Aorta (tissue), 5 donors: ENCODE results near the gene SYPL2. TPM values are rescaled to one million over a fixed set of nuclear protein-coding genes. Genes with fewer than 3 reads are reported as not detected.

Experiments used
- ATAC-seq: fragments of 200-7000 bp; cut with Tn5 transposase; one replicate; pipeline ENCODE4 v1.9.1; 2022; ENCODE audit warnings: moderate library complexity; ENCODE audit not compliant: low FRiP score
- DNase-seq, 2 donors: peaks; one replicate each; pipeline ENCODE4 v3.0.0-alpha.2; 2020
- H3K27ac ChIP-seq, 2 donors: one replicate each; pipeline ENCODE4 v1.5.1; 2013; ENCODE audit warnings: low read length in 2 of 2, mild to moderate bottlenecking in 2 of 2, moderate library complexity in 2 of 2, control low read depth in 1 of 2, inconsistent platforms in 1 of 2, low read depth in 1 of 2
- H3K27me3 ChIP-seq, 2 donors: one replicate each; pipeline ENCODE4 v1.6.1; 2013; ENCODE audit warnings: control low read depth in 1 of 2, low read length in 1 of 2, mild to moderate bottlenecking in 1 of 2, moderate library complexity in 1 of 2; ENCODE audit not compliant: insufficient read depth in 2 of 2, control insufficient read depth in 1 of 2
- H3K36me3 ChIP-seq, 2 donors: one replicate each; pipeline ENCODE4 v1.6.1; 2013; ENCODE audit warnings: control low read depth in 1 of 2, low read length in 1 of 2, mild to moderate bottlenecking in 1 of 2; ENCODE audit not compliant: insufficient read depth in 2 of 2, control insufficient read depth in 1 of 2
- H3K4me1 ChIP-seq, 2 donors: one replicate each; pipeline ENCODE4 v1.6.1; 2013; ENCODE audit warnings: low read length in 2 of 2, control low read depth in 1 of 2, mild to moderate bottlenecking in 1 of 2, moderate library complexity in 1 of 2; ENCODE audit not compliant: insufficient read depth in 2 of 2, control insufficient read depth in 1 of 2
- H3K4me3 ChIP-seq, 2 donors: one replicate each; pipeline ENCODE4 v1.5.1; 2013; ENCODE audit warnings: low read length in 2 of 2, control low read depth in 1 of 2, mild to moderate bottlenecking in 1 of 2
- H3K9me3 ChIP-seq: one replicate; pipeline ENCODE4 v1.6.1; 2013; ENCODE audit warnings: mild to moderate bottlenecking, low read length; ENCODE audit not compliant: control insufficient read depth
- WGBS, 2 donors: extraction: QIAGEN DNeasy Blood & Tissue Kit; methylation state at CpG; one replicate each; pipeline ENCODE4 v1.1.7; 2013; 5-methylcytosine and 5-hydroxymethylcytosine counted together
- intact Hi-C, 2 donors: fragments of 100-400 bp; cut with DNase I; formaldehyde crosslinking; loops; one replicate each; pipeline versions ENCODE4 v1.14.2 to v1.15.0; 2022
- polyA plus RNA-seq, 2 donors: library from polyadenylated mRNA; stranded (reverse); fragments of 200-250 nt; gene quantifications; one replicate each; pipeline ENCODE4 v1.2.3, GENCODE V29; 2013
- total RNA-seq, 2 donors: library from RNA; stranded (reverse); fragmentation: NEBNext Ultra II Directional; extraction: Animal tissue kit (Norgen Biotek cat#: 25700); gene quantifications; one replicate each; pipeline ENCODE4 v1.2.1, GENCODE V29; 2021
- donor health status: healthy with polysubstance abuse.
- donor health status: Bipolar disorder and iron deficiency.
- donor health status: DM: no; HTN: no; CAD: no.
- donor health status: DM: no; HTN: no; CAD: no.
- donor health status: DM: yes; HTN: yes; CAD: no.

The SYPL2 gene
- total and polyA plus RNA-seq, 4 donors: 1.4 to 6.2 (median 4.4) TPM

DNA sequence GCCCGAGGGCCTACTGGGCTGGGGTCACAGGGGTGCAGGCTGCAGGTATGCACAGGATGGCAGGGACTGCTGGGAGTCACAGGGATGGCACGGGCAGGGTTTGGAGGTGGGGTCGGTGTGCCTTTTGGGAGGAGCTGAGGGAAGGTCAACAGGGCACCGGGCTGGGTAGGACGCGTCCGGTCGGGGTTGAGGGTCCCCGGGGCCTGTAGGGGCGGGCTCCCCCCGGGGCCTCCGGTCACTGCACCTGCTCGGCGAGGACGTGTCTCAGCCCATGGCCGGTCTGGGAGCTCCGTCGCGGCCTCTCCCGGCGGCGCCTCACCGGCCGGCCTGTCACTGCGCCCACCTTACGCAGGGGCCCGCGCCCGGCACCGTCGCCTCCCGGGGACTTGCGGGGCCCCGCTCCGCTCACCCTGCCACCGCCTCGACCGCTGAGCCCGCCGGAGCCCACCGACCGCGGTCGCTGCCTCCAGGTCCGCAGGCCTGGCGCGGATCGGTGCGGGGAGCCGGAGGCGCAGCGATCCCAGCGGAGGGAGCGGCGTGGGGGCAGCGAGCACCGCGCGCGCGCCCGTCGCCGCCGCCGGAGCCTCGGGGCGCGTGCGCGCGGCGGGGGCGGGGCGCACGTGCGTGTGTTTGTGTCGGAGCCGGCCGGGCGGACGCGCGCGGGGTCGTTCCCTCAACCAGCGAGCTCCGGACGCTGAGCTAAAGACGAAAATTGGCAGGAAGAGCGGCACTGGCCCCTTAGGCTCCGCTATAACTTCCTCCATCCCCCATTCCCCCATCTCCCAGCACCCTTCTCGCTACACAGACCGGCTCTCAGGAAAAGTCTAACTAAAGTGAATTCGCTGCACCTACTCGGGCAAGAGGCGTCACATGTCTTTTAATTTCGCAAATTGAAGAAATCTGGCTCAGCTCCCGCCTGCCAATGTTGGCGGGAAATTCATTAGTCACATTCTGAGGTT, 43.1 kb downstream of the SYPL2 start, which contains the start of gene AMIGO1:
Gene AMIGO1 (minus strand): TSS at position 552 of the 959 bp plus-strand sequence. CDS start 815 bp downstream, outside the sequence.
- no peaks in the 10 kb centered on the region for H3K27me3 ChIP-seq
- no peaks in the 10 kb centered on the region for H3K9me3 ChIP-seq
- no peaks in the 10 kb centered on the region for H3K4me1 ChIP-seq
- peak within 1 kb of the TSS; percentile 72 to 85 for H3K4me3 ChIP-seq
- 0 to 1% methylated on average over 52 to 100 of the region's 100 CpGs for WGBS, 2 donors
- DNase-seq: peak; percentile 65 to 90
- ATAC-seq: peak; percentile 72
- H3K27ac ChIP-seq: no peak within 1 kb of the TSS
- no peaks in the 10 kb centered on the region for H3K36me3 ChIP-seq
- intact Hi-C loops: no loop called here

DNA sequence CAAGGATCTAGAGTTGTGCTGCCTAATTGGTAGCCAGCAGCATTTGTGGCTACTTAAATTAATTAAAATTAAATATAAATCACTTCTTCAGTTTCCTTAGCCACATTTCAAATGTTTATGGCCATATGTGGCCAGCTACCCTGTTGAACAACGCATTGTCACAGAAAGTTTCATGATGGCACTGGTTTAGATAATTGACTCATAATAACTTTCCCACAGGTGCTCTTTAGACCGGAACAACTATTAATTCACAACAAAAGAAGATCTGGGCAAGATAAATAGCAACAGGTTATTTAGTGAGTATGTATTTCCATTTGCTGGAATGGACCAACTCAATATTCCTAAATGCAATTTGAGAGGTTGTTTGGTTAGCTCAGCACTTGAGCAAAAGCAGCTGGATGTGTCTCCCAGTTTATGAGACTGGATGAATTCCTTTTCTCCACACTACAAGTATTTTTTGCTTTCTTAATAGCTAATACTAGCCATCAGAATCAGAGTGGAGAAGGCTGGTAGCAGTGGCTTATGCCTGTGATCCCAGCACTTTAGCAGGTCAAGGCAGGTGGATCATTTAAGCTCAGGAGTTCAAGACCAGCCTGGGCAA, 46.9 kb downstream of the SYPL2 start:
- Histone ChIP-seq H3K27ac (no peak overlapping the region), H3K36me3 (no peaks in the 10 kb centered on the region), H3K27me3 (no peaks in the 10 kb centered on the region), H3K9me3 (no peaks in the 10 kb centered on the region), H3K4me3 (no peak overlapping the region), H3K4me1 (no peaks in the 10 kb centered on the region)
- intact Hi-C loops: no loop called here
- DNase-seq (no peak), ATAC-seq (no peak)
- 89 to 93% methylated on average over 2 of the region's 2 CpGs for WGBS, 2 donors

DNA sequence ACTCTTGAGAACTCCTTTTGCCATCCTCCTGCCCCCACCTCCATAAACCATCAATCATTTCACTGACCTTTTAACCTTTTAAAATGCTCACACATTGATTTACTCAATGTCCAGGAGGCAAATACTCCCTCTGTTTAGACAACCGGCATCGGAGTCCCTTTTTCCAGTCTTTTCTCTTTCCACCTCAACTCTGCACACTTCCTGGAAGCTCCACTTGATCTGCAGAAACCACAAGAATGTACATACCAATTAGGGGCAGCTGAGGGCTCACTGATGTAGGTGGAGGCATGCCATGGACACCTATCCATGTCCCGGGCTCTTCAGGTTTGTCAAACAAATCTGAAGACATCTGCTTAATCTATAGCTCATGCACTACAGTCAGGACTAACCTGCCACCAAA, 48.5 kb downstream of the SYPL2 start:
- ATAC-seq: no peak
- no peaks in the 10 kb centered on the region for H3K36me3 ChIP-seq
- no peak for DNase-seq
- H3K4me1 ChIP-seq: no peaks in the 10 kb centered on the region
- H3K27me3 ChIP-seq: no peaks in the 10 kb centered on the region
- no peak overlapping the region for H3K27ac ChIP-seq
- no peaks in the 10 kb centered on the region for H3K9me3 ChIP-seq
- 55 to 64% methylated on average over 3 of the region's 3 CpGs for WGBS, 2 donors
- intact Hi-C loops: no loop called here
- no peak overlapping the region for H3K4me3 ChIP-seq

DNA sequence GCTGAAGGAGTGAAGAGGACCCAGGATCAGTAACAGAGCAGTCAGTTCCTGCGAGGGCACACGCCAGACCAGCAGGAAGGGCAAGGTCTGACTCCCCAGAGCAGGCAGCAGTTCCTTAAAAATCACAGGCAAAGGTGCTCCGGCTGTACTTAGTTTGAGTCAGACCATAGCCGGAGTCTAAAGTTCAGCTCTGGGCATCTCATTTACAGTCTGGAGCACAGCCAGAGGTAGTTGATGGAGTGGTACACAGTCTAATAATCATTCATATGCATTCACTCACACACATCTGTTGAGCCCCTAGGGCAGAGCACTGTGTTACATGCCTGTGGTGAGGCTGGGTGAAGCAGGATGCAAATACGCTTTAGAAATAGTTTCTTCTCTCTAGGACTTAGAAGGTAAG, 50.5 kb downstream of the SYPL2 start:
- Histone ChIP-seq H3K36me3 (no peaks in the 10 kb centered on the region), H3K27me3 (no peaks in the 10 kb centered on the region), H3K4me1 (no peaks in the 10 kb centered on the region), H3K4me3 (no peak overlapping the region), H3K9me3 (no peaks in the 10 kb centered on the region), H3K27ac (no peak overlapping the region)
- WGBS, 2 donors: 85 to 89% methylated on average over 5 of the region's 5 CpGs
- DNase-seq (no peak), ATAC-seq (no peak)
- intact Hi-C loops: no loop called here

DNA sequence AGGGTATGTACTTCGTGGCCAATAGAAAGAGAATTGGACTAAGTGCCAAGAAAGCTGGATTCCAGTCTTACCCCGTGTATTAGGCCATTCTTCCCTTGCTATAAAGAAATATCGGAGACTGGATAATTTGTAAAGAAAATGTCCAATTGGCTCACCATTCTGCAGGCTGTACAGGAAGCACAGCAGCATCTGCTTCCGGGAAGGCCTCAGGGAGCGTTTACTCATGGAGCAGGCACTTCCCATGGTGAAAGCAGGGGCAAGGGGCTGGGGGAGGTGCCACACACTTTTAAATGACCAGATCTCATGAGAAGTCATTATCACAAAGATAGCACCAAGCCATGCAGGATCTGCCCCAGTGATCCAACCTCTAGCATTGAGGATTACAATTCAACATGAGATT, 51.0 kb downstream of the SYPL2 start:
- intact Hi-C loops: no loop called here
- no peak overlapping the region for H3K4me3 ChIP-seq
- no peaks in the 10 kb centered on the region for H3K27me3 ChIP-seq
- WGBS, 2 donors: 83 to 88% methylated on average over 5 of the region's 5 CpGs
- no peaks in the 10 kb centered on the region for H3K36me3 ChIP-seq
- no peaks in the 10 kb centered on the region for H3K4me1 ChIP-seq
- H3K9me3 ChIP-seq: no peaks in the 10 kb centered on the region
- no peak overlapping the region for H3K27ac ChIP-seq
- no peak for ATAC-seq
- no peak for DNase-seq

DNA sequence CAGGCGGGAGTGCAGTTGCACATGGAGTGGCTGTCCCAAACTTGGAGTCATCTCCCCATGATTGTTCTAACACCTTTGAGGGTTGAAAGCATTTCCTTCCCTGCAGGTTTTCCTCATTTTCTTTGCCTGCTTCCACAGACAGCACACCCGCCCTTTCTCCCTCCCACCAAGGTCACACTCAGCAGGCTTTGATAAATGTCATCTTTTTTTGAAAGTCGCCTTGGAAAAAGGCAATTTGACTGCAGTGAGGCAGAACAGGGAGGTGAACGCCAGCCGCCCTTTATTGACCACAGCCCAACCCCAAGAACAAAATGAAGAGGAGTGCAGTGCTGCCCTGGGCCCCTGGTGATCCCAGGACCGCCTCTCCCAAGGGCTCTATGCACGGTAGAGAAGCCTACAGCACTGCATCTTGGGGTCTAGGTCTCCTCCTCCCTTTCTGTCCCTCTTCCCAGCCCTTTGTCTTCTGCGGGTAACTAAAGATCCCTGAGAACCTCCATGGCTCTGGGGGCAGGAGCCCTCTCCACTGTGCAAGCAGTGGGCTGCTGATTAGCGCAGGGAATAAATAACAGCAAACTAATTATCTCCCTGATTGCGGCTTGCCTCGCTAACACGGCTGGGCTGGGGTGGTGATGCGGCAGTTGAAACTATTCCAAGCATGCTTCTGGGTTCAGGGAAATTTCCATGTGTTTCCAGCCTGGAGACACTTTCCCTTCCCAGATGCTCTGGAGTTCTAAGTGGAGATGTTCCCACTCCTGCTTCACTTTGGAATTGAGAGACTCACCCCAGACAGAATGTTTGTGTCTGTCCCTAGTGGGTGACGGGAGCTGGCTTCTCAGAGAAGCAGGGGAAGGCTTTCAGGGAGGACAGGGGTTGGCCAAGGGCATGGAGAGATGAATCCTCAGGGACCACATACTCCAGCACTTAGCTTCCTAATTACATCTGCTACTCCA, 54.9 kb downstream of the SYPL2 start:
- DNase-seq: no peak
- WGBS, 2 donors: 69 to 71% methylated on average over 14 of the region's 14 CpGs
- Histone ChIP-seq H3K4me1 (no peaks in the 10 kb centered on the region), H3K4me3 (no peak overlapping the region), H3K27me3 (no peaks in the 10 kb centered on the region), H3K9me3 (no peaks in the 10 kb centered on the region), H3K27ac (no peak overlapping the region), H3K36me3 (no peaks in the 10 kb centered on the region)
- ATAC-seq: no peak
- intact Hi-C loops: no loop called here

DNA sequence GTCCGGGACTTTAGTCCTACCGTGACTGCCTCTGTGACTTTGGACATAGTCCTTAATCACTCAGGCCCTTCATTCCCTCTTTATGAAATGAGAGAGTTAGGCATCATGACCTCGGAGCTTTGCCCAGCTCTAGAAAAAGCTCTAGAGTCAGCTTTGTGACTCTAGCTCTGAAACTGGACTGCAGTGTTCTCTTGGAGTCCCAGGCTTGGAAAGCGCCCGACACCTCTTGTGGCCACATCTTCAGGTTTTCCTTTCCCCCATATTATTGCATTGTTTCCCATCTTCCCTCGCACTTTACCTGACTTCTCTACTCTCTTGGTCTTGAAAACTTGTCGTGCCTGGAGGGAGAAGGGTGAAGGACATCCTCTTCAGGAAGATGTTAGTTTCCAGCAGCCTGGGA, 55.7 kb downstream of the SYPL2 start:
- no peak overlapping the region for H3K27ac ChIP-seq
- no peaks in the 10 kb centered on the region for H3K36me3 ChIP-seq
- H3K4me1 ChIP-seq: no peaks in the 10 kb centered on the region
- 86 to 89% methylated on average over 7 of the region's 7 CpGs for WGBS, 2 donors
- DNase-seq (no peak), ATAC-seq (no peak)
- no peaks in the 10 kb centered on the region for H3K9me3 ChIP-seq
- H3K4me3 ChIP-seq: no peak overlapping the region
- intact Hi-C loops: no loop called here
- H3K27me3 ChIP-seq: no peaks in the 10 kb centered on the region

DNA sequence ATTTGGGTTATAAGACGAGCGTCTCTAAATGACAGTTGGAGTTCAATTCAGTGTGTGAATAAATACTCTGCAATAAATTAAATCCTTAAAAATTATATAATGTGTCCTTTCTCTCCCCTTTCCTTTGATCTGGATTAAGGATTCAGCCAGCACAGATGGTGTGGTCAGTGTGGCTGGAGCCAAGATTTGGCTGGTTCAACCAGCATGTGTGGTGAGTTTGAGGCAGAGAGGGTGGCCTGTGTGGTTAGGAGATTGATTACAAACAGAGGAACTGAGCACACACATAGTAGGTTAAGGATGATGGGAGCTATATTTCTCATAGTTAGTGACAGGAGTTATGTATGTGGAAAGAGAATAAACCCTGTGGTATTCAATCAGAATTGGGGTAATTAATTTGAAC, 57.4 kb downstream of the SYPL2 start:
- ATAC-seq: no peak
- no peaks in the 10 kb centered on the region for H3K4me1 ChIP-seq
- H3K9me3 ChIP-seq: no peaks in the 10 kb centered on the region
- H3K4me3 ChIP-seq: no peak overlapping the region
- H3K27me3 ChIP-seq: no peaks in the 10 kb centered on the region
- WGBS, 2 donors: 93% methylated on average over 2 of the region's 2 CpGs
- no peak for DNase-seq
- no peak overlapping the region for H3K27ac ChIP-seq
- H3K36me3 ChIP-seq: no peaks in the 10 kb centered on the region
- intact Hi-C loops: no loop called here
